Thyroid gland (tissue), 4 donors: ENCODE results near the gene ZNF358.

Experiments used
- POLR2A ChIP-seq, 2 donors: fragments of 450-650 bp; IDR thresholded peaks; one replicate each; pipeline ENCODE4 v1.6.1; 2017; ENCODE audit warnings: antibody characterized with exemption in 2 of 2, mild to moderate bottlenecking in 2 of 2, moderate library complexity in 1 of 2
- TF ChIP-seq, protein P1 (sequence below), 6 experiments: fragments of 200-600 bp in 3 of 6; fragments of 450-650 bp in 3 of 6; sonication (generic) in 3 of 6; IDR thresholded peaks; one replicate each; pipeline ENCODE4 v1.5.1; 2016 to 2019; ENCODE audit warnings: antibody characterized with exemption in 6 of 6, mild to moderate bottlenecking in 2 of 6, inconsistent platforms in 1 of 6, moderate library complexity in 1 of 6

DNA sequence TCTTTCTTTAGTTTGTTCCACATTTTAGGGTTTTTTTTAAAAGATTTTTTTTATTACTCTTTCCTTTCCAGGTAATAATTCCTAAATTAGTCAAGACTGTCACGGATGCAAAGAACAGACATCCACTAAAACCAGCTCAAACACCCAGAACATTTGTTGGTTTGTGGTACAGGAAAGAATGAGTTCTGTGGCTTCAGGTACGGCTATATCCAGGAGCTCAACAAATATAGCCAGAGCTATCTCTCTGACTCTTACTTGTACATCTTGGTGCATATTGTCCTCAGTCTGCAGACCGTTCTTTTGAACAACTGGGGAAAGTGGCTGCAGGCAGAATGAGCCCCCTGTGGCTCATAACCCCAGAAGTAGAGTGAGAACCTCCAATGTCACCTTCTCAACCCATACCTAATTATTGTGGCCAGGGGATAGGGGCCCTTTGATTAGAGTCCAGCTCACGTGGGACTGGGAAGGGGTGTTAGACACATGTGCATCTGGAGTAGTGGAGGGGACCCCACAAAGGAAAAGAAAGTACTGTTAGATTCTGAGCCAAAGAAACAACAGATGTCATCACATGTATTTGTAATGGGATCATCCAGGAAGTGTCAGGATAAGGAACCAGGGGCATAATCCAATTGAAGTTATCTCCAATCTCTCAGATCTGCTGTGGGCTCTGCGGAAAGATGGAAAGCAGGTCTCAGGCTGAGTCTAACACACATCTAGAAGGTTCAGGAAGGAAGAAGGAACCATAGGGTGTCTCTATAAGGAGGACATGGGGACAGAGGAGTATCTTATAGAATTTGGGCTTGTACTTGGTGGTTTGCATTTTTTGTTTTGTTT is 1.9 kb upstream of the ZNF358 start:
- TF ChIP-seq, protein P1, sequence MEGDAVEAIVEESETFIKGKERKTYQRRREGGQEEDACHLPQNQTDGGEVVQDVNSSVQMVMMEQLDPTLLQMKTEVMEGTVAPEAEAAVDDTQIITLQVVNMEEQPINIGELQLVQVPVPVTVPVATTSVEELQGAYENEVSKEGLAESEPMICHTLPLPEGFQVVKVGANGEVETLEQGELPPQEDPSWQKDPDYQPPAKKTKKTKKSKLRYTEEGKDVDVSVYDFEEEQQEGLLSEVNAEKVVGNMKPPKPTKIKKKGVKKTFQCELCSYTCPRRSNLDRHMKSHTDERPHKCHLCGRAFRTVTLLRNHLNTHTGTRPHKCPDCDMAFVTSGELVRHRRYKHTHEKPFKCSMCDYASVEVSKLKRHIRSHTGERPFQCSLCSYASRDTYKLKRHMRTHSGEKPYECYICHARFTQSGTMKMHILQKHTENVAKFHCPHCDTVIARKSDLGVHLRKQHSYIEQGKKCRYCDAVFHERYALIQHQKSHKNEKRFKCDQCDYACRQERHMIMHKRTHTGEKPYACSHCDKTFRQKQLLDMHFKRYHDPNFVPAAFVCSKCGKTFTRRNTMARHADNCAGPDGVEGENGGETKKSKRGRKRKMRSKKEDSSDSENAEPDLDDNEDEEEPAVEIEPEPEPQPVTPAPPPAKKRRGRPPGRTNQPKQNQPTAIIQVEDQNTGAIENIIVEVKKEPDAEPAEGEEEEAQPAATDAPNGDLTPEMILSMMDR (IDR thresholded peaks at IDR 0.05), result no peak
- no peak for TF ChIP-seq POLR2A (IDR thresholded peaks at IDR 0.05)
